GM18873 (cell line): ENCODE results near the gene CALHM6.

Experiments
- ATAC-seq: cut with Tn5 transposase; IDR thresholded peaks from one replicate; pipeline ENCODE4 v1.9.1; 2021; ENCODE audit warnings: mild to moderate bottlenecking, moderate library complexity, moderate number of reproducible peaks; ENCODE audit not compliant: unreplicated experiment, low FRiP score

The CALHM6 gene

GRCh38 chr6:116444575-116444974 is 16.6 kb upstream of the CALHM6 start:
- no peak for ATAC-seq

- no peak for ATAC-seq
Measured at GRCh38 chr6:116445102-116445501, 16.1 kb upstream of the CALHM6 start.

DNA sequence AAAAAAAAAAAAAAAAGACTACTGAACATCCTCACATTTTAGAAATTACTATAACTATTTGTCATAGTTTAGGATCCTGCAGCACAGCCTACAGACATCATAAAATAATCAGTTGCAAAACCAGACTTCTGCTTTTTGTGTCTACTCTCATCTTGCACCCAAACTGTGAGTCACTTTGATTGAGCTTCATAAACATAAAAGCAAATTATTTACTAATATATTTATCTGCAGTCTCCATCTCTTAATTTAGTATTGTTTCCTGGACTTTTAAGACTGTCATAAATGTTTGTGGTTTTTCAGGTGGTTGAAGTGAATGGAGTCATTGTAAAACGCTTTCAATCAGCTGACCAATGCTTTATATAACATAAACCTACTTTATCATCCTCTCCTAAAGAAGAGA is 14.8 kb upstream of the CALHM6 start:
- ATAC-seq: no peak

GRCh38 chr6:116447052-116447451 is 14.1 kb upstream of the CALHM6 start:
- ATAC-seq: no peak

- ATAC-seq: no peak
Measured at GRCh38 chr6:116447496-116448011, 13.6 kb upstream of the CALHM6 start.

GRCh38 chr6:116449565-116449964 is 11.6 kb upstream of the CALHM6 start:
- ATAC-seq: no peak

- ATAC-seq: no peak
Measured at GRCh38 chr6:116450185-116450710, 10.9 kb upstream of the CALHM6 start.

- ATAC-seq: peak; percentile 89
Measured at GRCh38 chr6:116450769-116451740, 10.1 kb upstream of the CALHM6 start.

GRCh38 chr6:116451916-116452315 is 9.3 kb upstream of the CALHM6 start:
- no peak for ATAC-seq

GRCh38 chr6:116452531-116452930 is 8.6 kb upstream of the CALHM6 start:
- ATAC-seq: no peak

DNA sequence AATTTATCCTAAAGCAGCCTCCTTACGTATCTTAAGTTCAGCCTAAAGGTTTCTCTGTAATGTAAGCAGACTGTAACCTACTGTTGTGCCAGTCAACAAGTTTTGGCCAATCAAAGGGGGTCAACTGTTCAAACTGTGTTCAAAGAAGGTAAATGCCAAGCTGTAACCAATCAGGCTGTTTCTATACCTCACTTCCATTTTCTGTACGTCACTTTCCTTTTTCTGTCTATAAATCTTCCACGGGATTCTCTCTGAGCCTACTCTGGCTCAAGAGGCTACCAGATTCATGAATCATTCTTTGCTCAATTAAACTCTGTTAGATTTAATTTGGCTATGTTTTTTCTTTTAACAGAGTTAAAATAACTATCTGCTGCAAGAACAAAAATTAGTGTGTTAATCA is 5.1 kb upstream of the CALHM6 start:
- no peak for ATAC-seq

DNA sequence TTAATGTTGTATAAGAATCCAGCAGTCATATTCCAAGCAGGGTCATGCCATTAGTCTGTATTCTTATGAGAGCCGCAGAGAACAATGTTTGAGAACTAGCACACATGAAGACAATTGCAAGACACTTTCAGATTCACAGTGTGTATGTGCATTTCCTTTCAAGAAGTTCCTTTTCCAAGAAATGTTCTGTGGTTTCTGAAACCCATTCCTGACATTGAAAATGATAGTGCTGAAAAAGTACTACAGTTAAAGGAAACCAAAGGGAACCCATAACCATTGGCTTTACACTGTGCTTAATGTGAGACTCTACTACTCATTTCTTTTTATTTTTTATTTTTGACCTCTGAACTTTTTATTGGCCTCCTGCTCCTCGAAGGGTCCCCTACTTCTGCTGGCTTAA is 4.2 kb upstream of the CALHM6 start:
- ATAC-seq: no peak

- no peak for ATAC-seq
Measured at GRCh38 chr6:116458264-116458663, 2.9 kb upstream of the CALHM6 start.

- no peak for ATAC-seq
Measured at GRCh38 chr6:116459927-116460326, 1.2 kb upstream of the CALHM6 start.

GRCh38 chr6:116461932-116462885 is 1.0 kb downstream of the CALHM6 start:
- ATAC-seq: peak; percentile 74

DNA sequence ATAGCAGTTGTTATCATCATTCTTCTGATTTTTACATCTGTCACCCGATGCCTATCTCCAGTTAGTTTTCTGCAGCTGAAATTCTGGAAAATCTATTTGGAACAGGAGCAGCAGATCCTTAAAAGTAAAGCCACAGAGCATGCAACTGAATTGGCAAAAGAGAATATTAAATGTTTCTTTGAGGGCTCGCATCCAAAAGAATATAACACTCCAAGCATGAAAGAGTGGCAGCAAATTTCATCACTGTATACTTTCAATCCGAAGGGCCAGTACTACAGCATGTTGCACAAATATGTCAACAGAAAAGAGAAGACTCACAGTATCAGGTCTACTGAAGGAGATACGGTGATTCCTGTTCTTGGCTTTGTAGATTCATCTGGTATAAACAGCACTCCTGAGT is 2.1 kb downstream of the CALHM6 start:
- ATAC-seq: no peak

- ATAC-seq: no peak
Measured at GRCh38 chr6:116465246-116465645, 4.1 kb downstream of the CALHM6 start.

GRCh38 chr6:116467096-116467495 is 5.9 kb downstream of the CALHM6 start:
- ATAC-seq: no peak

DNA sequence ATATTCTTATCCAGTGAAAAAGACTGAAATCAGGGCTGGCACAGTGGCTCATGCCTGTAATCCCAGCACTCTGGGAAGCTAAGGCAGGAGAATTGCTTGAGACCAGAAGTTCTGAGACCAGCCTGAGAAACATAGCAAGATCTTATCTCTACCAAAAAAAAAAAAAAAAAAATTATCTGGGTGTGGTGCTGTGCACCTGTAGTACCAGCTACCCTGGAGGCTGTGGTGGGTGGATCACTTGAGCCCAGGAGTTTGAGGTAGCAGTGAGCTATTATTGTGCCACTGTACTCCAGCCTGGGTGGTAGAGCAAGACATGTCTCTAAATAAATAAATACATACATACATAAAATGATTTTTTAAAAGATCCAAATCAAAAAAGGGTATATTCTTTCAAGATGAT is 6.3 kb downstream of the CALHM6 start:
- no peak for ATAC-seq

GRCh38 chr6:116468293-116468692 is 7.1 kb downstream of the CALHM6 start:
- no peak for ATAC-seq

- no peak for ATAC-seq
Measured at GRCh38 chr6:116471531-116471930, 10.4 kb downstream of the CALHM6 start.
